Activated T-helper 2 cell treated with anti-CD3 and anti-CD28 coated beads, Interferon-gamma antibody, Interleukin-2, Interleukin-4, amounts not matched to agents 10 μg/mL and 5 μg/mL and 100 μg/mL, durations not matched to agents 14 hours and 24 hours and 36 hours (primary cell): Measurements from ENCODE around the gene IL1F10. TPM values are rescaled to one million over a fixed set of nuclear protein-coding genes. Genes with fewer than 3 reads are reported as not detected.

Experiments used
- DNase-seq: peaks from one replicate; pipeline ENCODE4 v3.0.0; 2021; ENCODE audit warnings: low spot score
- H3K27ac Mint-ChIP-seq: one replicate; pipeline ENCODE4 v1.8.0; 2021; ENCODE audit warnings: mixed read lengths
- H3K27me3 Mint-ChIP-seq: one replicate; pipeline ENCODE4 v1.8.0; 2021; ENCODE audit warnings: low read depth, mixed read lengths
- H3K36me3 Mint-ChIP-seq: one replicate; pipeline ENCODE4 v1.8.0; 2021; ENCODE audit warnings: low read depth, mixed read lengths
- H3K4me1 Mint-ChIP-seq: one replicate; pipeline ENCODE4 v1.8.0; 2021; ENCODE audit warnings: low read depth, mixed read lengths
- H3K4me3 Mint-ChIP-seq: one replicate; pipeline ENCODE4 v1.8.0; 2021; ENCODE audit warnings: low read depth, mild to moderate bottlenecking, moderate library complexity, mixed read lengths
- H3K9me3 Mint-ChIP-seq: one replicate; pipeline ENCODE4 v1.8.0; 2021; ENCODE audit warnings: mixed read lengths
- intact Hi-C: fragments of 100-400 bp; cut with micrococcal nuclease; formaldehyde crosslinking; loops from one replicate; pipeline ENCODE4 v1.15.1; 2023
- total RNA-seq: library from RNA; stranded (reverse); gene quantifications from 2 replicates; pipeline ENCODE4 v1.2.3, GENCODE V29; 2022

The IL1F10 gene
- total RNA-seq, 1 donor from 2014 or later: not detected

DNA sequence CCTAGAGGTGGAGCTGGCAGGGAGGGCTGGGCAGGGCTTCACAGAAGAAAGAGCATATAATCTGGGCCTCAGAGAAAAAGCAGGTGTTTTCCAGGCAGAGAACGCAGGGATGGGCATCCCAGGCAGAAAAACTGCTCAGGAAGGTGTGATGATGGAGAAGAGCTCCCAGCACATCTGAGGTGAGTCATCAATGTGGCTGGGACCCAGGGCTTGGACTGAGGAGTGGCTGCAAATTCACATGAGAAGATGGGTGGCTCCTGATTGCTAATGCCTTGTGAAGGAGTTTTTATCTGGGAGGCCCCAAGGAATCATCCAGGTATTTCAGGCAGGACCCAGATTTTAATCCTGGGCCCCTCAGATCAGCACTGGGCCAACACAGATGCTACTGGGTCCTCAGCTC, 10.2 kb downstream of the IL1F10 start:
- DNase-seq: no peak
- Mint-ChIP-seq H3K27me3 (peaks cover 11% of the 10 kb centered on the region), H3K36me3 (no peaks in the 10 kb centered on the region), H3K9me3 (no peaks in the 10 kb centered on the region), H3K4me1 (peaks cover 6% of the 10 kb centered on the region), H3K27ac (no peak overlapping the region), H3K4me3 (no peak overlapping the region)
- intact Hi-C loops: no loop called here

DNA sequence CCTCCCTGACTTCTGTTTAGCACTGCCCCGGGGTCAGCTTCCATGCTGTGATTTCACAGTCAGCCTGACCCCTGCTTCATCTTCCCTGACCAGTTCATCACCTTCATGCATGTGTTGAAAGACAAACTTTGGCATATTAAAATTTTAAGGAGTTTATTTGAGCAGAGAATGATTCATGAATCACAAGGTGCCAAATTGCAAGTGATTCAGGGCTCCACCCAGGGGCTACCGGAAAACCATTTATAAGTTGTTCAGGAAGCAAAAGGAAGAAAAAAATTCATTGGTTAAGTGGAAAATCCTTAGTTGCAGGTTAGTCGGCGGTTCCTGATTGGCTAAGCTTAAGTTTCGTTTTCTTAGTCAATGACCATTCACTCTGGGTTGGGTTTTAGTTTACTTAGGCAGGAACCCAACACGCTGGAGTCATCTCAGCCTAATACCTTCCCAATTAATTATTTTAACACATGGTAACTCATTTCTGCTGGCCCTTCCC, 10.6 kb downstream of the IL1F10 start:
- no peaks in the 10 kb centered on the region for H3K36me3 Mint-ChIP-seq

DNA sequence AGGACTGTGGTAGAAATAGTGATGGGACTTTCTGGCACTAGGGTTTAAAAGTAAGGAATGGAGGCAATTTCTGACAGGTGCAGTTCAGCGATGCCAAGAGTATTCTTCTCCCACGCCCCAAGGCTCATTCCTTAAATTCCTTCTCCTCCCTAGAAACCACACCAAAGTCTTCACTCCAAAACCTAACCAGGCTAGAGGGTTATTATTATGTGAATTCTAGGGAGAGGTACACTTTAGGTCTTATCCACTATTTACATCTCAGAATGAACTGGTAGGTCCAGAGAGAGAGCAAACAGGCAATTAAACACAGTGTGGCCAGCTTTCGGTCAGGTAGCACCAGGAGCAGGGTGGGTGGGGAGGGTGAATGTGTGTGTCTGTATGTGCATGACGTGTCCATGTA, 11.4 kb downstream of the IL1F10 start:
- intact Hi-C loops: no loop called here
- no peak for DNase-seq
- H3K27ac Mint-ChIP-seq: no peak overlapping the region

More for the DNA sequence above, 10.6 kb downstream of the IL1F10 start:
- Mint-ChIP-seq H3K4me3 (no peak overlapping the region), H3K27me3 (peaks cover 11% of the 10 kb centered on the region), H3K4me1 (peaks cover 10% of the 10 kb centered on the region), H3K27ac (no peak overlapping the region), H3K9me3 (no peaks in the 10 kb centered on the region)
- intact Hi-C loops: no loop called here
- no peak for DNase-seq

DNA sequence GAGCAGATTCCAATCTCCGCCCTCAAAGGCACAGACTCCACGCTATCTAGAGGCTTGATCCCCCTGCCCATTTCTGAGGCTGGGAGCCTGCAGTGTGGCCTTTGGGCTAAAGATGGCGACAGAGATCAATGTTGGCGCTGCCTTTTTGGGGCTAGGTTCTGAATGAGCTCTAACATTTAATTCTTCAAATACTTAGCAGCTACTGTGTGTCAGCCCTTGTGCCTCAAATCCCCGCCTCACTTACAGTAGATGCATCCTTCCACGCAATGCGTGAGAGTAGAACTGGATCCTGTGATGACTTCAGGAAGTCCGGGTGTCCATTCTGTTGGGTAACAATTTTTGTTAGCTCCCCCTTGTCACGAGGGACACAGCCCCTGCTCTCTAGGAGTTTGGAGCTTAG, 12.4 kb downstream of the IL1F10 start:
- intact Hi-C loops: loop anchor here (1.0 to 5.0 kb wide), 4 partner anchors 42 to 297 kb away; no protein-coding TSS in a partner anchor
- Mint-ChIP-seq H3K9me3 (no peaks in the 10 kb centered on the region), H3K4me1 (peaks cover 16% of the 10 kb centered on the region), H3K27me3 (peaks cover 11% of the 10 kb centered on the region), H3K27ac (no peak overlapping the region), H3K4me3 (no peak overlapping the region), H3K36me3 (no peaks in the 10 kb centered on the region)
- DNase-seq: peak; percentile 28

More for the DNA sequence above, 11.4 kb downstream of the IL1F10 start:
- Mint-ChIP-seq H3K4me3 (no peak overlapping the region), H3K36me3 (no peaks in the 10 kb centered on the region), H3K4me1 (peaks cover 12% of the 10 kb centered on the region), H3K9me3 (no peaks in the 10 kb centered on the region), H3K27me3 (peaks cover 11% of the 10 kb centered on the region)

DNA sequence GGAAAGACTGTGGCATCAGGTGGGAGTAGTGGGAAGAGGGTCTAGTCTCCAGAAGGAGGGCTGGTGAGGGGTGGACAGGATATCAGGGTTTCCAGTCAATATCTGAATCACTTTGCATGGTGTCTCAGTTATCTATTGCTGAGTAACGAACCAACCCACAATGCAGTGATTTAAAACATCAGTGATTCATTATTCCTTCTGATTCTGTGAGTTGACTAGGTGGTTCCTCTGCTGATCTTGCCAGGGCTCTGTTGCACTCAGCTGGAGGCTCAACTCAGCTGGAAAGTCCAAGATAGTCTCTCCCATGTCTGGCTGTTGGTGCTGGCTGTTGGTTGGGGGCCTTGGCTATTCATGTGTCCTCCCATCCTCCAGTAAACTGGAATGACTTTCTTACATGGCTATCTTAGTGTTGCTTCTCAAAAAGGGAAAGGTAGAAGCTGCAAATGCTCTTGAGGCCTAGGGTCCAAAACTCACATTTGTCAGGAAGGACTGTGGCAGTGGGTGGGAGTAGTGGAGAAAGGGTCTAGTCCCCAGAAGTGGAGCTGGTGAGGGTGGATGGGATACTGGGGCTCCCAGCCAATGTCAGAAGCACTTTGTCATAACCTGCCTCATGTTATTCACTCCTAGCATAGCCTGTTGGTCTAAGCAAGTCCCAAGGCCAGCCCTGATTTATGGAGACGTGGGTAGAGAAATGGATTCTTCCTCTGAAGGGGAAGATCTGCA, 13.9 kb downstream of the IL1F10 start:
- Mint-ChIP-seq H3K36me3 (no peaks in the 10 kb centered on the region), H3K27me3 (peaks cover 6% of the 10 kb centered on the region), H3K27ac (no peak overlapping the region), H3K4me3 (no peak overlapping the region), H3K9me3 (no peaks in the 10 kb centered on the region), H3K4me1 (peaks cover 17% of the 10 kb centered on the region)
- intact Hi-C loops: loop anchor here (5.0 kb wide), 3 partner anchors 41 to 296 kb away; no protein-coding TSS in a partner anchor
- DNase-seq: no peak

DNA sequence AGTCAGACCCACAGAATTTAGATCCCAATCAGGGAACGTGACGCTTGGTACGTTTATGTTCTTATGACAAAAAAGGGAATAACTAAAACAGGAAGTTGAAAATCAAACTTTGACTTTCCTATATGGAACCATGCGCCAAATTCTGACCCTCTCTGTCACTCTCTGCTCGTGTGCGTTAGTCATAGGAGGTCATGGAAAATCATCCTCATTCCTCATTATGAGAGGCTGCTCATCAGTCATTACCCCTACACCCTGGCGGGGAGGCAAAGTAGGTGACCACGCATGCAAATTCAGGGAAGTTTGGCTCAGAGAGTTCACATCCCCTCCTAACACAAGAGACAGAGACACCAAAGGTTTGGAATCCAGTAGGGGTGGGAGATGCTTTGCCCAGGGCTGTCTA, 15.5 kb downstream of the IL1F10 start:
- no peak for DNase-seq
- Mint-ChIP-seq H3K9me3 (no peaks in the 10 kb centered on the region), H3K27ac (no peak overlapping the region), H3K4me3 (no peak overlapping the region), H3K36me3 (no peaks in the 10 kb centered on the region), H3K27me3 (no peaks in the 10 kb centered on the region), H3K4me1 (peaks cover 17% of the 10 kb centered on the region)
- intact Hi-C loops: loop anchor here (5.0 kb wide), 3 partner anchors 39 to 294 kb away; no protein-coding TSS in a partner anchor

DNA sequence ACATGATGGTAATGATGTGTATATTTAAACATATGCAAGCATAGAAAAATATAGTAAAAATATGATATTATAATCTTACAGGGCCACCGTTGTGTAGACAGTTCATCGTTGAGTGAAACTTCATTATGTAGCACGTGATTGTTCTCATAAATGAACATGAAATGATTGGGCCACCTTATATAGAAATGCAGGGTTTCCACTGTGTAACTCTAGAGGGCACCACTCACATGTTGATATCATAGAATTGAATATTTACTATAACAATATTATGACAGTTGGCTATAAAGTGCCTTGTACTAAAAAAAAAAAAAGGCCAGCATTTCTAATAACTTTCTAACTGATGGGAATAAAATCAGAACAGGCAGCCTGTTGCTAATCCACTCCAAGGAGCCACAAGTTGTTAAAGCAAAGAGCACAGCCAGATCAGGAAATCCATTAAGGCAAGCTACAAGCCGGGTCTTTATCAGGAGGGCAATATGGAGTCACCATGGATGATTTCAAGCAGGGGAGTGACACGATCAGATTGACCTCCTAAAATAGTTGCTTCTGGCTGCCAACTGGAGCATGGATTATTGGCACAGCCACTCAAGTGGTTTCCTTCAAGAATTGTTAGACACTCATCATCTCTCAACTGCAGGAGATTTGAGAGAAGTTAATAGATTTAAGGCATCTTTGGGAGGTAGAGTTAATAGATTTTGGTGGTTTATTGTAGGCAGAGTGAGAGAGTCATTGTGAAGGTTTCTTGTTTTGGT, 16.7 kb downstream of the IL1F10 start:
- intact Hi-C loops: loop anchor here (1.0 to 5.0 kb wide), 7 partner anchors 20 to 293 kb away; no protein-coding TSS in a partner anchor
- no peak overlapping the region for H3K4me3 Mint-ChIP-seq
- peaks cover 17% of the 10 kb centered on the region for H3K4me1 Mint-ChIP-seq
- no peak overlapping the region for H3K27ac Mint-ChIP-seq
- no peak for DNase-seq
- no peaks in the 10 kb centered on the region for H3K36me3 Mint-ChIP-seq
- H3K9me3 Mint-ChIP-seq: no peaks in the 10 kb centered on the region
- no peaks in the 10 kb centered on the region for H3K27me3 Mint-ChIP-seq

DNA sequence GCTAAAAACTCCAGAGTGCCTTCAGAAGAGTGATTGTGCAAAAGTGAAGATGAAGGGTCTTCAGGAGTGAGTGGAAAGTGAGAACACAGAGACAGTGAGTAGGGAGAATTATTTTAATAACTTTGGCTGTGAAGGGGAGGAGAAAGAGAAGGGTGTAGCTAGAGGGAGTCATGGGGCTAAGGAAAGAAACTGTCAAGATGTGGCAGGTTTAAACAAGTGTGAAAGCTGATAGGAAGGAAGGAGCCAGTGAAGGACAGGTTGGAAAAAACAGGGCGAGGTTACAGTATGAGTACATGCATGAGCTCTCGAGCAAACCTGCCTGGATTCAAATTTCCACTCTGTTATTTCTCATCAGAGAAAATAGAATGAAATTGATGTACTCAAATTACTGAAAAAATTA, 17.8 kb downstream of the IL1F10 start:
- H3K27ac Mint-ChIP-seq: no peak overlapping the region
- peaks cover 17% of the 10 kb centered on the region for H3K4me1 Mint-ChIP-seq
- H3K27me3 Mint-ChIP-seq: no peaks in the 10 kb centered on the region
- H3K36me3 Mint-ChIP-seq: no peaks in the 10 kb centered on the region
- no peak for DNase-seq
- intact Hi-C loops: loop anchor here (2.0 kb wide), 2 partner anchors 19 to 95 kb away; no protein-coding TSS in a partner anchor
- H3K4me3 Mint-ChIP-seq: no peak overlapping the region
- H3K9me3 Mint-ChIP-seq: no peaks in the 10 kb centered on the region

DNA sequence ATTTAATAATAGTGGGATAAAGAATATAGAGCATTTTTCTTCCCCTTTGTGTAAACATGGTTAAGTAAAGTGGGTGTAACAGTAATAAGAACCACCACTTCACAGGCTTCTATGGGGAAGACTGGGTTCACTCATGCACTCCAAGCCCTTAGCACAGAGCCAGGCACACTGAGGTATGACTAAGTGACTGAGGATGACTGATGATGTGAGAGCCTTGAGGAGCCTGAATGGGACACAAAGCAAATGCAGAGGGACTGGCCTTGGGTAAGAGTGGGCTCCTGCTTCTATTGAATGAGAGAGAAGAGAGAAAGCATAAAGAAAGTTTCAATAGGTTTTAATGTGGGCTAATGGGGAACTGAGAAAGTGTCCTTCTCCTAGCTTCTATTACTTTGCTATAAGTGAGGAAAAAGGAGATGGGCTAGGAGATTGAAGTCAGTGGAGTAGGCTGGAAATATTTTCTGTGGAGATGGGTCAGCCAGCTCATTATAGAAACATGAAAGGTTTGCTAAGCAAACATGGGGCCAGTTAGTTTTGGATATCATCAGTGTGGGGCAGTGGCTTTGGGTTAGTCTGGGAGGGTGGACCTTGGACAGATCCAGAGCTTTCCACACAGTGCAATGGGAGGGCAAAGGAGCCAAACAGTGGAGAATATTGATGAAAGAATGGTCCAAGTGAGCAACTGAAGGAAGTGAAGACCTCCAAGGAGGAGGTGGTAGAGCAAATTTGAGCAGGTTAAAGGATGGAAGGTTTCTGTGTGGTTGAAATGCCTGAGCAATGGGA, 20.6 kb downstream of the IL1F10 start:
- Mint-ChIP-seq H3K27me3 (no peaks in the 10 kb centered on the region), H3K4me3 (no peak overlapping the region), H3K9me3 (no peaks in the 10 kb centered on the region), H3K27ac (no peak overlapping the region), H3K4me1 (peaks cover 13% of the 10 kb centered on the region), H3K36me3 (no peaks in the 10 kb centered on the region)
- intact Hi-C loops: no loop called here
- DNase-seq: no peak

DNA sequence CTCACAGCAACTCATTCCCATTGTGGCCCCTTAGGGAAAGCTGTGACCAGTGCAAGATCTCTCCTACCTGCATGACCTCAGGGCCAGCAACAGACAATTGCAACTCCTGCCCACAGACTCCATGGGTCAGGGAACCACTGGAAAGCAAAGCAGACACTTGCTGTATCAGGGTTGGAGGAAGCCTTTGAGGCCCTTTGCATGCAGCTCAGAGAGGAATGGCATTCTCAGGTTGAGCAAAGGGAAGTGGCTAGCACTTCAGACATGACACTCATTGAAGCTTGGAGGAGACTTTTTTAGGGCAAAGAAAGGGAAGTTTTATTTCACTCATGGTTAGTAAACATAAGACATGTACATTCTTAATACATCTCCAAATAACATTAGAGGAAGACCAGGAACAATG, 22.1 kb downstream of the IL1F10 start:
- Mint-ChIP-seq H3K4me1 (peaks cover 7% of the 10 kb centered on the region), H3K36me3 (no peaks in the 10 kb centered on the region), H3K4me3 (no peak overlapping the region), H3K27ac (no peak overlapping the region), H3K27me3 (no peaks in the 10 kb centered on the region), H3K9me3 (peaks cover 6% of the 10 kb centered on the region)
- intact Hi-C loops: no loop called here
- no peak for DNase-seq

DNA sequence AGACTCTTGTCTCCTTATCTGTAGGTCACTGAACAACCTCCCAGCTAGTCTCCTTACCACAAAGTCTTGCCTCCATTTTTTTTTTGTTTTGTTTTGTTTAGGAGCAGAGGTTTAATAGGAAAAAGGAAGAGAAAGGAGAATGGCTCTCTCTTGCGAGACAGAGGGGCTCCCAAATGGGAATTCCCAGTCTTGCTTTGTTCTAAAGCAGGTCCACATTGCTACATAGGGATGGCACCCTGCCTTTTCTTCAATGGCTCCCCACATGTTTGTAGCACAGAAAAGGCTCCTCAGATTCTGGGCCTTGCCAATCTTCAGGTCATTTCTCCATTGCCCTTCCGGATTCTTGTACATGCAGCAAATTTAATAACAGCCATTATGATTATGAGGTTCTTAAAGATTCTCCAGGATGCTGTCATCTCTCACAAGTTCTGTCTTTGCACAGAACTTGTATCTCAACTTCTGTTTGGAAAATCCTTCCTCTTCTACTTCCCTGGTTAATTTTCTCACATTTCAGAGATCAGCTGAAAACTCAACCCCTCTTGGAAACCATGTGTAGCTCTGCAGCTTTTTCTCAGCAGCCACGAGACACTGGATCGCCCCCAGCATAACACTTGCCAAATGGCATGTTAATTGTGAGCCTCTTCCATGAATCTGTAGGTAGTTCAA, 23.6 kb downstream of the IL1F10 start:
- Mint-ChIP-seq H3K4me1 (no peaks in the 10 kb centered on the region), H3K36me3 (peaks cover 6% of the 10 kb centered on the region), H3K4me3 (no peak overlapping the region), H3K9me3 (peaks cover 13% of the 10 kb centered on the region), H3K27ac (no peak overlapping the region), H3K27me3 (no peaks in the 10 kb centered on the region)
- intact Hi-C loops: no loop called here
- DNase-seq: no peak
